Heart left ventricle (tissue), 16 donors: Measurements from ENCODE around the gene TRAM2. TPM values are rescaled to one million over a fixed set of nuclear protein-coding genes. Genes with fewer than 3 reads are reported as not detected.

Experiments used
- ATAC-seq, 4 donors: fragments of 200-7000 bp; cut with Tn5 transposase; one replicate each; pipeline ENCODE4 v1.9.1; 2020 to 2022; ENCODE audit warnings: moderate library complexity in 4 of 4, mild to moderate bottlenecking in 3 of 4, moderate number of reproducible peaks in 1 of 4
- DNase-seq, 5 donors: peaks; one replicate each; pipeline ENCODE4 v3.0.0-alpha.2; 2020
- H3K27ac ChIP-seq, 12 donors: fragments of 200-600 bp; sonication (generic) in 4 of 12; one replicate each; pipeline versions ENCODE4 v1.5.0 to v1.8.0; 2016 to 2022; ENCODE audit warnings: mild to moderate bottlenecking in 2 of 12
- H3K27me3 ChIP-seq, 9 donors: fragments of 200-600 bp; sonication (generic) in 2 of 9; one replicate each; pipeline versions ENCODE4 v1.5.1 to v1.8.0; 2016 to 2022; ENCODE audit warnings: mild to moderate bottlenecking in 3 of 9
- H3K36me3 ChIP-seq, 9 donors: fragments of 200-600 bp; sonication (generic) in 2 of 9; one replicate each; pipeline versions ENCODE4 v1.5.0 to v1.8.0; 2018 to 2022; ENCODE audit warnings: mild to moderate bottlenecking in 2 of 9
- H3K4me1 ChIP-seq, 12 donors: fragments of 200-600 bp; sonication (generic) in 4 of 12; one replicate each; pipeline versions ENCODE4 v1.5.0 to v1.8.0; 2016 to 2022; ENCODE audit warnings: mild to moderate bottlenecking in 3 of 12
- H3K4me3 ChIP-seq, 12 donors: fragments of 200-600 bp; sonication (generic) in 4 of 12; one replicate each; pipeline versions ENCODE4 v1.5.0 to v1.8.0; 2017 to 2022; ENCODE audit warnings: mild to moderate bottlenecking in 9 of 12, moderate library complexity in 4 of 12
- H3K9me3 ChIP-seq, 12 donors: fragments of 200-600 bp; sonication (generic) in 4 of 12; one replicate each; pipeline versions ENCODE4 v1.5.0 to v1.8.0; 2016 to 2022; ENCODE audit warnings: mild to moderate bottlenecking in 1 of 12
- CTCF ChIP-seq, 12 donors: fragments of 200-600 bp; sonication (generic) in 4 of 12; IDR thresholded peaks; one replicate each; pipeline versions ENCODE4 v1.5.0 to v1.8.0; 2018 to 2022; ENCODE audit warnings: antibody characterized with exemption in 12 of 12, mild to moderate bottlenecking in 5 of 12
- POLR2A ChIP-seq, 2 donors: fragments of 450-650 bp; IDR thresholded peaks; one replicate each; pipeline ENCODE4 v1.6.1; 2017; ENCODE audit warnings: antibody characterized with exemption in 2 of 2, mild to moderate bottlenecking in 2 of 2, moderate library complexity in 2 of 2
- WGBS, 4 donors: extraction: QIAGEN DNeasy Blood & Tissue Kit in 2 of 4; methylation state at CpG; one replicate each; pipeline versions ENCODE4 v1.1.5 to v1.1.7; 2013 to 2018; 5-methylcytosine and 5-hydroxymethylcytosine counted together
- intact Hi-C, 10 donors: fragments of 100-400 bp; cut with DNase I; formaldehyde crosslinking; loops; one replicate each; pipeline versions ENCODE4 v1.11.1 to v1.14.2; 2022
- polyA plus RNA-seq, 2 donors: library from polyadenylated mRNA; stranded (reverse); fragments of 200-250 nt; gene quantifications; one replicate each; pipeline ENCODE4 v1.2.3, GENCODE V29; 2013
- total RNA-seq, 9 donors: library from RNA; depleted of rRNA in 2 of 9; stranded (reverse); fragments of >200 nt in 2 of 9; fragmentation: NEBNext Ultra II Directional in 3 of 9; extraction: Animal tissue kit (Norgen Biotek cat#: 25700) in 3 of 9; gene quantifications; one replicate each; pipeline versions ENCODE4 v1.1.0 to v1.2.4, GENCODE V29; 2016 to 2023
- donor health status: ischemic (EF 13 %, LVEDD 7.1; RV severe dilation, severe dysfunction).
- donor health status: healthy with polysubstance abuse.
- donor health status: DM: no; HTN: yes; CAD: no.
- donor health status: DM: no; HTN: no; CAD: no.
- donor health status: ischemic (EF 25% LVEDD 6.9; RV normal size, moderate dysfunction).
- donor health status: ischemic (EF 25% LVEDD 5.7; RV mildly dilated, moderate dysfunction).
- donor health status: healthy.
- donor health status: DM: yes; HTN: yes; CAD: no.
- donor health status: ischemic (EF 35%, LVEDD 5.7; RV mildly dilated, moderate dysfunction).
- donor health status: nonischemic (EF 11% LVEDD 7.7; RV severe dilation, severe dysfunction).
- donor health status: DM: yes; HTN: yes; CAD: no.
- donor health status: PGD.
- donor health status: ischemic (EF 29% LVEDD 5.4; RV normal size, mild dysfunction).
- donor health status: nonischemic (EF 23%, LVEDD 6.1; RV moderate dilation, normal function).

TRAM2 gene
- total and polyA plus RNA-seq, 11 donors, result 4.7 to 19.0 (median 12.1) TPM

GRCh38 chr6:52543729-52544601 is 32.9 kb downstream of the TRAM2 start:
- no peak for TF ChIP-seq POLR2A (IDR thresholded peaks at IDR 0.05)

GRCh38 chr6:52543262-52543661 is 33.6 kb downstream of the TRAM2 start:
- DNase-seq, result no peak
- intact Hi-C loops, result no loop called here
- WGBS, 4 donors, result 35 to 55% (median 37%) methylated on average over 1 of the region's 1 CpG
- no peaks in the 10 kb centered on the region for H3K9me3 ChIP-seq
- H3K36me3 ChIP-seq, result no peaks in the 10 kb centered on the region
- no peak overlapping the region for H3K4me3 ChIP-seq
- H3K27ac ChIP-seq, result peak overlapping the region in 6 of 12 donors; percentile 19 to 49 (median 36)
- no peaks in the 10 kb centered on the region for H3K27me3 ChIP-seq
- ATAC-seq, result no peak
- peaks cover 8 to 89% (median 72%) of the 10 kb centered on the region in 12 donors for H3K4me1 ChIP-seq
- TF ChIP-seq CTCF (IDR thresholded peaks at IDR 0.05) (no peak), POLR2A (IDR thresholded peaks at IDR 0.05) (no peak)

More at GRCh38 chr6:52543729-52544601, 32.9 kb downstream of the TRAM2 start:
- intact Hi-C loops, result no loop called here
- peaks cover 8 to 89% (median 71%) of the 10 kb centered on the region in 12 donors for H3K4me1 ChIP-seq
- no peaks in the 10 kb centered on the region for H3K27me3 ChIP-seq
- no peak overlapping the region for H3K4me3 ChIP-seq
- peak in 2 of 4 donors; percentile 19 to 65 for ATAC-seq
- WGBS, 4 donors, result 43 to 55% (median 51%) methylated on average over 10 of the region's 10 CpGs
- H3K36me3 ChIP-seq, result no peaks in the 10 kb centered on the region
- DNase-seq, result peak in 2 of 5 donors; percentile 34 to 48
- no peaks in the 10 kb centered on the region for H3K9me3 ChIP-seq
- H3K27ac ChIP-seq, result peak overlapping the region in 9 of 12 donors; percentile 5 to 50 (median 35)

- no peaks in the 10 kb centered on the region for H3K9me3 ChIP-seq
- H3K36me3 ChIP-seq, result no peaks in the 10 kb centered on the region
- no peak overlapping the region for H3K27ac ChIP-seq
- intact Hi-C loops, result no loop called here
- DNase-seq (no peak), ATAC-seq (no peak)
- TF ChIP-seq CTCF (IDR thresholded peaks at IDR 0.05) (no peak), POLR2A (IDR thresholded peaks at IDR 0.05) (no peak)
- H3K27me3 ChIP-seq, result no peaks in the 10 kb centered on the region
- peaks cover 2 to 88% (median 65%) of the 10 kb centered on the region in 12 donors for H3K4me1 ChIP-seq
- no peak overlapping the region for H3K4me3 ChIP-seq
- 62 to 69% (median 67%) methylated on average over 6 of the region's 6 CpGs for WGBS, 4 donors
These were observed 35.7 kb downstream of the TRAM2 start for GRCh38 chr6:52541135-52541534.

- intact Hi-C loops, result no loop called here
- H3K4me3 ChIP-seq, result no peak overlapping the region
- no peaks in the 10 kb centered on the region for H3K9me3 ChIP-seq
- peaks cover 2 to 82% (median 62%) of the 10 kb centered on the region in 12 donors for H3K4me1 ChIP-seq
- H3K36me3 ChIP-seq, result peaks cover 0 to 4% (median under 1%) of the 10 kb centered on the region in 9 donors
- TF ChIP-seq CTCF (IDR thresholded peaks at IDR 0.05) (no peak), POLR2A (IDR thresholded peaks at IDR 0.05) (no peak)
- H3K27ac ChIP-seq, result peak overlapping the region in 1 of 12 donors; percentile 45
- no peaks in the 10 kb centered on the region for H3K27me3 ChIP-seq
- ATAC-seq (no peak), DNase-seq (no peak)
- WGBS, 4 donors, result 80 to 87% (median 85%) methylated on average over 3 of the region's 3 CpGs
These were observed 36.5 kb downstream of the TRAM2 start for GRCh38 chr6:52540286-52540902.
